GM19324 (cell line): Measurements from ENCODE around the gene FAM24B.
"Not testable (repeated sequence)": the region's sequence is repeated elsewhere in the genome, so short reads cannot be mapped to it uniquely, and the experiment has no call there.

Experiments used
- ATAC-seq: cut with Tn5 transposase; IDR thresholded peaks from one replicate; pipeline ENCODE4 v1.9.1; 2021; ENCODE audit warnings: mild to moderate bottlenecking, moderate library complexity; ENCODE audit not compliant: unreplicated experiment, low FRiP score

Gene FAM24B

DNA sequence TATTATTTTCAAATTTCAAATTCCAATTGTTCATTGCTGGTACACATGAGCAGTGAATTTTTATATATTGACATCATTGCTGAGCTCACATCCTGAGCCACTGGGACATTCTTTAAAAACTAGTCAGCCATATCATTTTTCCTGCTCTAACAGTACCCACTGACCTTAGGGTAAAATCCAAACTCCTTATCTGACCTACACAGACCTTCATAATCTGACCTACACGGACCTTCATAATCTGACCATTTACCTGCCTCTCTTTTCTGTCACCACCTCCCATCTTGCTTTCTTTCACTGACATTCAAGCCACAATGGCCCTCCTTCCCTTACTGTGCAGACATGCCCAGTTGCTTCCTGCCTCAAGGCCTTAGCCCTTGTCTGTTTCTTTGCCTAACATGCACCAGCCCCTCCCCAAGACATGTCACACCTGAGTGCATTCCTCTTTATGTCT, 17.6 kb downstream of the FAM24B start:
- ATAC-seq = no peak

DNA sequence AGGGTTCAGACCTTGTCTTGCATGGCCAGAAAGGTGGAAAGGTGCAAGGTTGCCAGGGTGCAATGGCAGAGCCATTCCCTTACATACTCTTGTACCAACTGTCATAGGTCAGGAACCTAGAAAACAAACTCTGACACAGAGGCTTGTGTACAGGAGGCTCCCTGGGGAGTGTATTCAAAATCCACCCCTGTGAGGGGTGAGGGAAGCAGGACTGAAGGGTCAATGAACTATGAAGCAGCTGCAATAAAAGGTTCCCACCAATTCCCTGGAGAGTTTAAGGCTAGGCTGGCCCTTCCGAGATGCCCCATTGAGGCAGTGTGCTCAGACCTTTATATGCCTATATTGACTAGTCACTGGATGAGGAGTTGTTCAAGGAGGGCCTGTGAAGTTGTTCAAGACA, 19.9 kb downstream of the FAM24B start:
- ATAC-seq = no peak

DNA sequence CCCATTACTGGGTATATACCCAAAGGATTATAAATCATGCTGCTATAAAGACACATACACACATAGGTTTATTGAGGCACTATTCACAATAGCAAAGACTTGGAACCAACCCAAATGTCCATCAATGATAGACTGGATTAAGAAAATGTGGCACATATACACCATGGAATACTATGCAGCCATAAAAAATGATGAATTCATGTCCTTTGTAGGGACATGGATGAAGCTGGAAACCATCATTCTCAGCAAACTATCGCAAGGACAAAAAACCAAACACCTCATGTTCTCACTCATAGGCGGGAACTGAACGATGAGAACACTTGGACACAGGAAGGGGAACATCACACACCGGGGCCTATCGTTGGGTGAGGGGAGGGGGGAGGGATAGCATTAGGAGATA, 21.3 kb downstream of the FAM24B start:
- not testable (repeated sequence) for ATAC-seq

DNA sequence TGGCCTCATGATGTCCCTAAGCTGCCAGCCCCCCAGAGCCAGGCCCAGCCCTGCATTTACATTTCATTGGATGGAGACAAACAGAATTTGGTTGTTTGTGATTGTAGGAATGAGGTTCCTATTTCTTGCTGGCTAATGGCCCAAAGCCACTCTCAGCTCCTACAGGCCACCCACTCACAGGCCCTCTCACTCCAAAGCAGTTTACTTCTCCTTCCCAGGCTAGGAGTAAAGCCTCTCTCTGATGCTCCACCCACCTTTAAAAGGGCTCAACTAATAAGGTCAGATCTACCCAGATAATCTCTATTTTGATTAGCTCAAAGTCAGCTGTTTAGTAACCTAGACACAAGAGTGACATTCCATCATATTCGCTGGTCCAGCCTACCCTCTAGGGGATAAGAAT, 22.5 kb downstream of the FAM24B start:
- no peak for ATAC-seq

DNA sequence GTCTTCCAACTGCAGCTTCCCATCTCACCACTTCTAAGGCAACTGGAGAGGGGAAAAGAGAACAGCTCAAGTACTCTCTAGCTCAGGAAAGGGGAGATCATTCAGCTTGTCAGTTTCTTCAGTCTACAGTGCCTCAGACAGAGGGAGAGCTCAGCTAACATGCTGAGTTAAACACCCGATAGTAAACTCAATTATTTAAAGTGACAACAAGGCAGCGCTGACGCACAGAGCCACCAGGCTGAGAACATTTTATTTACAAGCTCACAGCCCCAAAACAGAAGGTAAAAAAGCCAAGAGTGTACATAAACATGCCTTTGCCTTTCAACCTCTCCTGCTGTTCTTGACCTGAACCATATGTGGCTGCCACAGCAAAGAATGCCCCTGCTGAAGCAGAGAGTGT, 23.6 kb downstream of the FAM24B start:
- no peak for ATAC-seq

DNA sequence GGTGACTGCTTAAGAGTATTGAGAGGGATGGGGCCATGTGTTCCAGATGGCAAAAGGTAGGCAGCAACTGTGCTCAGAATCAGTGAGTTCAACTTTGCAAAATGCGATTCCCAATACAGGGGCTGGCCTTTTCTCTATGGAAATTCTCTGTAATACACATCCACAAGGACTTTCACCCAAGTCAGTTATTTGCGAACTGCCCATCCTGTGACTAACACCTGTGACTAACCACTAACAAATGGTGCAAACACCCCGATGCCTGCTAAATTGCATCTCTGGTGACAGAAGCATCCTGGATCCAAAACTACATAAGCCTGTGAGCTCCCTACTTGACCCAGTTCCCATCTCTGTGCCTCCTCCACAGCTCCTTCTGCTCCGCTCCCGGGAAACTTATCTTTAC, 24.7 kb downstream of the FAM24B start:
- no peak for ATAC-seq

DNA sequence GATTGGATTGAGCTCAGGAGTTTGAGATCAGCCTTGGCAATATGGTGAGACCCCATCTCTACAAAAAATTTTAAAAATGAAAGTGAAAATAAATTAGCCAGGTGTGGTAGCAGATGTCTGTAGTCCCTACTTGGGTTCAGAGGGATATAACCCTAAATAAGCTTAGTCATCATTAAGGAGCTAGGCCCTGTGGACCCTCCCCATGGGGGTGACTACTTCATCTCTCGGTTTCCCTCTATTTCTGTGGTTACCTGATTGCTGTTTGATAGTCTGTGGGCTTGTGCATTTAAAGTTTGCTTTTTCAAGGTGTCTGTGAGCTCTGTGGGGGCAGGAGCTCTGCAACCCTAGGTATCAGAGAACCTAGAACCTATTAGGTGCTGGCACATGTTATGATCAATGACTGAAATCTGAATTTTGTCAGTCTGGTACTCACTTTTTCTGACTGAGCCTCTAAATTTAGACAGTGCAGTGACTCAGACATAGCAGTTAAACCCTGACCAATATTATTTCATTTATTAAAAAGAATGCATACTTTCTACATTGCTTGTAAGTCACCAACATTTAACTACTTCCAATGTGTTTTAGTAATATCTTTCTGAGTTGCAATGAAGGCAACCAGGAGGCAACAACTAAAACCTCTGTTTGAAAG, 25.6 kb downstream of the FAM24B start:
- no peak for ATAC-seq

DNA sequence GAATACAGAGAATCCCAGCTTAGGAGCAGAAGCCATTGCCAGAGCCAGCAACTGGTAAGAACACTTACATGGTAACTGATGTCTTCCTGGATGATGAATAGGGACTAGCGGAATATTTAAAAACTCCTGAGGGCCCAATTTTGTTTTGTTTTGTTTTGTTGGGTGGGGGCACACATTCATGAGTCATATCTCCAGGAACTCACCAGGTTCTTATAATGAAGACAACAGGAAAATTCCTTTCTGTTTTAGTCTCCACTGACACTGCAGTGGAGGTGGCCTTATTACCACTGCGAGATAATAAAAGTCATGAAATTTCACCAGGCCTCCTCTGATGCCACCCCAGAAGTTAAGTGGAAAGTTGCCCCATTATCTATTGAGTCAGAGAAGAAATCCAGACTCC, 27.1 kb downstream of the FAM24B start:
- no peak for ATAC-seq

DNA sequence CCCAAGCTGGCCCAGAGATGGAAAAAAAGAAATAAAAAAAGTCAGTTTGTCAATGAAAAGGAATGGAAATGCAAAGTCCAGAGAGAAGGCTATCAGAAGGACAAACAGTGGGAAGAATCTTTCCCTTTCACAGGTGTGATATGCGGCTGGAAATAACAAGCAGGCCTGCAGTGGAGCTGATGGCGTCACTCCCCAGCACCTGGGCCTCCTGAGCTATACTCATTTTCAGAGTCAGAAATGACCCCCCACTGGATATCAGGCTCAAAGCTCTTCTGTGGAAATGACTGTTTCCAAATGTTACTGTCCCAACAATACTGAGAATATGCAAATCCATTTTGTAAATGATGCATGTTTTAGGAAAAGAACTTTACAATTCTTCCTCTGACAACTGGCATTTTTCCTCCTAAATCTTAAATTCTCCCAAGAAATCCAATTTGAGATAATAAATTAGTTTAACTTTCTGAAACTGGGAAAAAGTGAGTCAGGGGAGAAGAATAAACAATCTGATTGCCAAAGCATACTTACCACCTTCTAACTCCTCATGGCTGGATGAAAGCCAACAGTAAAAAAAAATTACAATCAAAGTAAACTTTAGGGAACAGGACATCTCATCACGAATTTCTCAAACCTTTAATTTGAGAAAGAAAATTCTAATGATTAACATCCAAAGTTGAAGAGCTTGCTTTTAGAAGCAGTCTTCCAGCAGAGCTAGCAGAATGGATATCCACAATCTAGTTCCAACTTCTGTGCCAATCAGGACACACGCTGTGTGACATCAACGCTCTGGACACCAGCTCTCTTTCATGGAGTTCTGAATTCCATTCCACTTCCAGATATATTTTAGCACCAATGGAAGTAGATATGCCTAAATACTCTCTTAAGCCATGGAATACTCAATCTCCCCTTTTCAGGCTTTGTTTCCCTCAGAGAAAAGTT, 28.4 kb downstream of the FAM24B start:
- no peak for ATAC-seq

DNA sequence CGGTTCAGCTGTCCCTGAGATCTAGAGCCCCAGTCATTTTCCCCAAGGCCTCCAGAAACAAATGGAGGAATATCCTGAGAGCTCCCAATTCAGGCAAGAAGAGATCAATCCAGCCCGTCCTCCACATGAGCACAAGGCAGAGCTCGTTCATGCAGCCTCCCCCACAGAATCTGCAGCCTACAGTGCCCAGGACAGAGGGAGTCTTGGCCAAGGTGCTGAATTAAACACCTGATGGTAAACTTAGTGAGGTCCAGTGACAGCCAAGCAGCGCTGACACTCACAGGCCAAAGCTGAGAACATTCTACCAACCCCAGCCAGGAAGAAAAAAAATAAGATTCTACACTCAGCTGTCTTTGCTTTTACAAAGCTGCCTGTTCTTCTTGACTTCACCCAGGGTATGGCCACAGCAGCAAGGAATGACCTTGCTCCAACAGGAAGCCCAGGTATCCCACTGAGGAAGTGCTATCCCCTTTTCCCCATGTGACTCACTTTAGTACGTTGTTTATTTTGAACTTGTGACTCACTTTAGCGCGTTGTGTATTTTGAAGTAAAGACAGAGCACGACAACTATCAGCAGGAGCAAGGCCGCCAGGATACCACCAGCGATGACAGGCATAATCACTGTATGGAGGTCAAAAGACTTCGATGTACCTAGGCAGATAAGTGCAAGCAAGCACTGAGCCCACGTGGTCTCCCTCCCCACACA, 29.3 kb downstream of the FAM24B start:
- ATAC-seq = no peak

DNA sequence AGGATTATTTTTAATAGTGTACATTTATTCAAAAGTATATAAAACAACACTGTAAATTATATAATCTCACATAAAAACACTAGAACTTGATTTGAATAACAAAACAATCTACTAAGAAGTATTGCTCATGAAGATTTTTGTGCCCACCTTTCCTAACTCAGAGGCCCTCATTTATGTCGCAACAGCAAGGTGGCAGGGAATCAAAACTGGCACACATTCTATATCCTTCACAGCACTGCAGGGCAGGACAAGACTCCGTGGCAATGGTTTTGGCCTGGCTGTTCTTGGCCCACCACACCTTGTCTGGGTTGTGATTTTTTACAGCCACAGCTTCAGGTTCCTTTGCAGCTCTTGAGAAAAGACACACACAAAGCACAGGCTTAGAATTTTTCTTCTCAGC, 30.3 kb downstream of the FAM24B start:
- ATAC-seq = no peak

DNA sequence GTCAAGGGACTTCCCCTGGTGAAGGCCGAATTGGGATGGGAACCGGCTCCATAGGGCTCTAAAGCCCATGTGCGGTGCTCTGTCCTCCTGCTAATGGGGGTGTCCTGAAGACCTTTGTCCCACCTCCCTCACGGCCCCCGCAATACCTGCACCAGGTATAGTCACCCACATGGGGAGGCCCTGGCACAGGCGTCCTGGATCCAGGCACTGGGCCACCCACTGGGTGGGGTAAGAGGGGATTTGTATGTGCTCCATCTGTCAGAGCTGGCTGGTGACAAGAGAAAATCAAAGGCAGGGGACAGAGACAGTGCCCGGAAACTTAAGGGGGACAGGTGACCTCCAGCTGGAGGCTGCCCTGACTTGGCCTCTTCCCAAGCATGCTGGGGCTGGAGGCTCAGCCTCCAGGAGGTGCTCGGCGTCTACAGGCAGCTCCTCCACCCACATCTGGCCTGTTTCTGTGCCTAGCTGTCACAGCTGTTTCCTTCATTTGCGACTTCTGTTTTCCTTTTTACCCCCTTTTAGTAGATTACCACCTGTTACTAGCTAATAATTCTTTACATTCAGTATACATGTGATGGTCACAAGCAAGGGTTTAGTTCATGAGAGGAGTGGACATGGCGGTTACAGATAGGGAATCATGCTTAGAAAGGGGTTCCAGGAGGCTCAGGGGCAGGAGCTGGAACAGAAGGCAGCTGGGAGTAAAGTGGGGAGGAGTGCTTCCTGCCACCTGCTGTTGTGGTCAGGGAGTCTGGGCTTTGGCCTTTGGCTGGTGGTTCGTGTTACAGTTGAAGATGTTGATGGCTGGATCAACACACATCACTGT, 31.4 kb downstream of the FAM24B start:
- ATAC-seq = no peak

DNA sequence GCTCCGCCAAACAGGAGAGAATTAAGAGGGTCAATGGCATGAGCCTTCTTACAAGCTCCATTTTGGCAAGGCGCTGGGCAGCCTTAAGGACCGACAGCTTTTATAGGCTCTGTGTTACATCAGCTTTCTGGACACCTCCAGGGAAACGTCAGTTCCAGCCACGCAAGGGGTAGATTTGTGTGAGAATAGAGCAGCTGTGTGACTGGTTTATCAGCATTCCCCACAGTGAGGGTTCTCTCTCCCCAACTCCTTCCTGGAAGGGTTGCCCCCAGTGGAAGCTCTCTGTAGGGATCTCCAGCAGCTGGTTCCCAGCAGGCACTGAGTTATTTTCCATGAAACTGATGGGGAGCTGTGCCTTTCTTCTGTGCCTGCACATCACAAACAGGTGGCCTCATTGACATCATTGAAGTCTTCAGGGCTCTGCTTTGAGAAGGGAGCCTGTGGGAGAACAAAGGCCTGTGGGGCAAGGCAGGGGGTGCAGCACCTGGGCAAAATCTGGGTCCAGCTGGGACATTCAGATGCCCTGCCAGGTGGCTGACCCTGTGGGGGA, 33.5 kb downstream of the FAM24B start, which contains the start of gene CUZD1:
Gene CUZD1, minus strand, starts transcription at position 75 of the 550 bp plus-strand sequence. Its CDS starts 14 bp downstream, at position 61.
- no peak for ATAC-seq

DNA sequence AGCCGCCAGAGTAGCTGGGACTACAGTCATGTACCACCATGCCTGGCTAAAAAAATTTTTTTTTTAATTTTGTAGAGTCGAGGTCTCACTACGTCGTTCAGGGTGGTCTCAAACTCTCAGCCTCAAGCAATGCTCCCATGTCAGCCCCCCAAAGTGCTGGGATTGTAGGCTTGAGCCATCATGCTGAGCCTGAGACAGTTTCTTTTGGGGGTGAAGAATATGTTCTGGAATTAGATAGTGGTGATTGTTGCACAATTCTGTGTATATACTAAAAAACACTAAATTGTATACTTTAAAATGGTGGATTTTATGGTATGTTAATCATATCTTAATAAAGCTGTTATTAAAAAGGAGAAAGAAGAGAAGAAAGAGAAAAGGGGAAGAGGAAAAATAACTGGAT, 35.2 kb downstream of the FAM24B start:
- ATAC-seq = no peak

DNA sequence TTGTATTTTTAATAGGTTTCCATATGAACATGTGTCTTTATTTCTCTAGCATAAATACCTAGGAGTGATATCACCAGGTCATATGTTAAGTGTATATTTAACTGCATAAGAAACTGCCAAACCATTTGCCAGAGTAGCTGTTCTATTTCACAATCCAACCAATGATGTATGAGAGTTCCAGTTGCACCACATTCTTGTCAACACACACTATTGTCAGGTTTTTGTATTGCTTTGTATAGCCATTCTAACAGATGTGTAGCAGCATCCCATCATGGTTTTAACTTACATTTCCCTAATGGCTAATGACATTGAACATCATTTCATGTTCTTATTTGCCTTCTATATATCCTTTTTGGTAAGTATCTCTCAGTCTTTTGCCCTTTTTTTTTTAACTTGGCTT, 37.8 kb downstream of the FAM24B start:
- ATAC-seq = no peak

DNA sequence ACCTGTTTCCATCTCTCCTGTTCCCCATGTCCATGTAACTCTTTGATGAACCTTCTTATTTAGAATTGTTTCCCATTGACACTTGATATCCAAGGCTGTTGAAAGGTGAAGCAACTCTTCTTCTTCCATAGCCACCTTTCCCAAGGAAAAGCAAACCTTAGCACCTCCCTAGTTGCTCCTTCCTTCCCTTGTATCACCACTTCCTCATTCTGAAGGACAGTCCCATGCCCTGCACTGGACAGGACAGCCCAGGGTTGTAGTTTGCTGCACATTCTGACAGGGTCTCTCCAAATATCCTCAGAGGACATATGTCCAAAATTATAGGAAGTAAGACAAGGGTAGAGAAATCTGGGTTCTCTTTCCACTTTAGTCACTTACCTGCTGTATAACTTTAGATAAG, 39.9 kb downstream of the FAM24B start:
- ATAC-seq = no peak

DNA sequence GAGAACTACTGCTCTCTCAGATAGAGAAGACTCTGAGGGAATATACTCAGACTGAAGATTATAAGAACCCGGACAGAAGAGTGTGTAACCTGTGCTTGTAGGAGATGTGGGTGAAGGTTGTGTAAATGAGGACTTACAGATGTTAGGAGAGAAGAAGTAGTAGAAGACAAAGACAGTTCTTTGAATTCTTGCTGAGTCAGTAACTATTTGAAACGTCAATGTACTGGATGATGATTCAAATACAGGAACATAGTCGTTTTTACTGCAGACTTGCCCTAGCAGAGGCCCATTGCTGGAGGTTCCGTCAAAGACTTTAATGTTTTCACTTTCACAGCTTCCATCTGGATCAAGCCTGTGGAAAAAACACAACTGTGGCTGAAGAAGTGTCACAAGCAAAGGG, 40.5 kb downstream of the FAM24B start:
- ATAC-seq = no peak

DNA sequence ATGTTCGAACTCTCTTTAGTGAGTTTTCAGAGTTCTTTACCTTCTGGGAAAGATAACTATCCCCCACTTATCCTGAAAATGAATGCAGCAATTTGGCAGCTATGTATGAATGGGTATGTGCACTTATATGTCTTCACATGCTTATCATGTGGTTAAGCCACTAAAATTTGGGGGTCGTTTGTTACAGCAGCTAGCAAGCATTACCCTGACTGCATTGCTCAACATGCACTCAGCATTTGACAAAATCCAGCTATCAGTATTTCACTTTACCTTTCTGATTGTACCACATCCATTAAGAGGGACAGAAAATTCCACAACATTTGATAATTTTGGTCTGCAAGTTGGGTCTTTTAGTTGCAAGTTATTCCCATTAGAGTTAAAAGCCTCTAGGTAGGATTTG, 43.5 kb downstream of the FAM24B start:
- no peak for ATAC-seq

DNA sequence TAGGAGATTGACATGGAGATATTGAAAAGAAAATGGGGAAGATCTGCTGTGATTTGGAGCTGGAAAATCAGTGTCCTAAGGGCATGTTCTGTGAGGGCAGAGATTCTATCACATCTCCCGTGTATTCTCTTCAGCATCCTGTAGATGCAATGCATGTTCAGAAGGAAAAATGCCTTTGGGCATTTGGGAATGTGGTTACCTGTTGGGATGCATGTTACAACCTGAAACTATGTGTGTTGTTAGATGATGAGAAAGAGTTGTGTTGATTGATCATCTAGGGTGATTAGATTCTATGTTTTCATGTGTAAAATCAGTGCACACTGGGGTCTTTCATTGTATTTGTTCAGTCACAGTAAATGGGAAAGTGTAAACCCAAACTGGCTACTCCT, 48.4 kb downstream of the FAM24B start:
- ATAC-seq = no peak
